ENCODE measurements around the gene AGPAT3.

The AGPAT3 gene

GRCh38 chr21:43939443-43940328, 74.7 kb downstream of the AGPAT3 start:
- DNase-seq = no peak

- DNase-seq = no peak
Measured at GRCh38 chr21:43940329-43941050, 75.5 kb downstream of the AGPAT3 start.

GRCh38 chr21:43942201-43942600, 77.2 kb downstream of the AGPAT3 start:
- no peak for DNase-seq

- DNase-seq = no peak
Measured at GRCh38 chr21:43942621-43943020, 77.6 kb downstream of the AGPAT3 start.

GRCh38 chr21:43943512-43944077, 78.6 kb downstream of the AGPAT3 start:
- no peak for DNase-seq

- DNase-seq = no peak
Measured at GRCh38 chr21:43944078-43944633, 79.1 kb downstream of the AGPAT3 start.

- DNase-seq = no peak
Measured at GRCh38 chr21:43944757-43945156, 79.7 kb downstream of the AGPAT3 start.

- no peak for DNase-seq
Measured at GRCh38 chr21:43948740-43949498, 83.9 kb downstream of the AGPAT3 start.

GRCh38 chr21:43949499-43950208, 84.6 kb downstream of the AGPAT3 start:
- DNase-seq = no peak

- no peak for DNase-seq
Measured at GRCh38 chr21:43950481-43950880, 85.5 kb downstream of the AGPAT3 start.

GRCh38 chr21:43950936-43951335, 85.9 kb downstream of the AGPAT3 start:
- DNase-seq = no peak

- DNase-seq = no peak
Measured at GRCh38 chr21:43951911-43952703, 87.1 kb downstream of the AGPAT3 start.

- DNase-seq = no peak
Measured at GRCh38 chr21:43953021-43953420, 88.0 kb downstream of the AGPAT3 start.

GRCh38 chr21:43954042-43954441, 89.0 kb downstream of the AGPAT3 start:
- DNase-seq = no peak

- no peak for DNase-seq
Measured at GRCh38 chr21:43954896-43955295, 89.9 kb downstream of the AGPAT3 start.

GRCh38 chr21:43956019-43956669, 91.1 kb downstream of the AGPAT3 start:
- DNase-seq = no peak

GRCh38 chr21:43956670-43957035, 91.6 kb downstream of the AGPAT3 start:
- DNase-seq = no peak

GRCh38 chr21:43957128-43957571, 92.1 kb downstream of the AGPAT3 start:
- DNase-seq = no peak

GRCh38 chr21:43957611-43958362, 92.8 kb downstream of the AGPAT3 start:
- DNase-seq = no peak
